Naive thymus-derived CD4-positive, alpha-beta T cell (primary cell): ENCODE data around the gene KIF21A. TPM values are rescaled to one million over a fixed set of nuclear protein-coding genes. Genes with fewer than 3 reads are reported as not detected.
"Not testable (repeated sequence)": the region's sequence is repeated elsewhere in the genome, so short reads cannot be mapped to it uniquely, and the experiment has no call there.

Source experiments
- ATAC-seq: fragments of 150-1000 bp; cut with Tn5 transposase; 2 replicates; pipeline ENCODE4 v1.10.0; 2021; ENCODE audit warnings: mild to moderate bottlenecking, moderate library complexity
- CTCF ChIA-PET: fragments of 350-600 bp; sonication (Branson Sonifier 250); formaldehyde crosslinking; loops from one replicate; lab custom pipeline; 2021; ENCODE audit warnings: antibody characterized with exemption; lab: Charles Lee
- POLR2A ChIA-PET: fragments of 350-600 bp; sonication (Branson Sonifier 250); formaldehyde crosslinking; loops from one replicate; lab custom pipeline; 2021; ENCODE audit warnings: antibody characterized with exemption, inconsistent platforms; lab: Charles Lee
- DNase-seq, 9 donors: peaks; one replicate each; pipeline versions ENCODE4 v3.0.0 to v3.0.0-alpha.2; 2020 to 2022; ENCODE audit warnings: mixed read lengths in 1 of 9
- H3K27ac ChIP-seq: one replicate; pipeline ENCODE4 v1.7.0; 2013; ENCODE audit warnings: mild to moderate bottlenecking, low read depth, low read length, moderate library complexity
- H3K27me3 ChIP-seq, 2 donors: one replicate each; pipeline ENCODE4 v1.7.0; 2013; ENCODE audit warnings: low read length in 2 of 2, mild to moderate bottlenecking in 2 of 2, moderate library complexity in 2 of 2; ENCODE audit not compliant: control insufficient read depth in 2 of 2, insufficient read depth in 2 of 2
- H3K36me3 ChIP-seq, 3 experiments: 1 replicate in 2 of 3; 2 replicates in 1 of 3; pipeline ENCODE4 v1.7.0; 2013; ENCODE audit warnings: low read length in 3 of 3, mild to moderate bottlenecking in 3 of 3, moderate library complexity in 1 of 3; ENCODE audit not compliant: insufficient read depth in 3 of 3, control insufficient read depth in 2 of 3
- H3K4me1 ChIP-seq, 2 donors: one replicate each; pipeline ENCODE4 v1.7.0; 2013; ENCODE audit warnings: low read length in 2 of 2, mild to moderate bottlenecking in 2 of 2, moderate library complexity in 1 of 2; ENCODE audit not compliant: control insufficient read depth in 2 of 2, insufficient read depth in 2 of 2
- H3K4me3 ChIP-seq: 2 replicates; pipeline ENCODE4 v1.7.0; 2013; ENCODE audit warnings: mild to moderate bottlenecking, low read length
- H3K9me3 ChIP-seq, 3 experiments: 1 replicate in 2 of 3; 2 replicates in 1 of 3; pipeline ENCODE4 v1.7.0; 2013; ENCODE audit warnings: low read length in 3 of 3; ENCODE audit not compliant: control insufficient read depth in 2 of 3
- H3K27ac Mint-ChIP-seq, 9 donors: one replicate each; pipeline ENCODE4 v1.8.0; 2020 to 2022; ENCODE audit warnings: mixed read lengths in 9 of 9, mild to moderate bottlenecking in 8 of 9, moderate library complexity in 5 of 9, inconsistent platforms in 2 of 9
- H3K27me3 Mint-ChIP-seq, 5 donors: one replicate each; pipeline ENCODE4 v1.8.0; 2021 to 2022; ENCODE audit warnings: mixed read lengths in 5 of 5, mild to moderate bottlenecking in 1 of 5
- H3K36me3 Mint-ChIP-seq, 5 donors: one replicate each; pipeline ENCODE4 v1.8.0; 2020 to 2022; ENCODE audit warnings: mixed read lengths in 5 of 5, mild to moderate bottlenecking in 3 of 5, inconsistent platforms in 1 of 5
- H3K4me1 Mint-ChIP-seq, 7 donors: one replicate each; pipeline ENCODE4 v1.8.0; 2020 to 2022; ENCODE audit warnings: mixed read lengths in 7 of 7, mild to moderate bottlenecking in 3 of 7, inconsistent platforms in 1 of 7
- H3K4me3 Mint-ChIP-seq, 10 donors: one replicate each; pipeline ENCODE4 v1.8.0; 2020 to 2022; ENCODE audit warnings: mild to moderate bottlenecking in 10 of 10, mixed read lengths in 10 of 10, moderate library complexity in 6 of 10, inconsistent platforms in 2 of 10
- H3K9me3 Mint-ChIP-seq, 11 donors: one replicate each; pipeline ENCODE4 v1.8.0; 2020 to 2022; ENCODE audit warnings: mixed read lengths in 11 of 11, mild to moderate bottlenecking in 4 of 11, inconsistent platforms in 1 of 11, moderate library complexity in 1 of 11
- intact Hi-C, 2 donors: fragments of 100-400 bp; cut with micrococcal nuclease; formaldehyde crosslinking; loops; one replicate each; pipeline ENCODE4 v1.15.1; 2023
- polyA plus RNA-seq, 2 donors: library from polyadenylated mRNA; unstranded; fragments of 300-500 nt; fragmentation: Illumina TruSeq; gene quantifications; one replicate each; pipeline ENCODE4 v1.2.3, GENCODE V29; 2021
- total RNA-seq, 6 experiments: library from RNA in 5 of 6; stranded (reverse) in 5 of 6; gene quantifications; 1 replicate in 5 of 6; 2 replicates in 1 of 6; pipeline ENCODE4 v1.2.3 and lab custom pipeline; 2021 to 2026

KIF21A gene
- total and polyA plus RNA-seq, 7 experiments from 2014 or later = 1.7 to 12.0 (median 6.9) TPM

DNA sequence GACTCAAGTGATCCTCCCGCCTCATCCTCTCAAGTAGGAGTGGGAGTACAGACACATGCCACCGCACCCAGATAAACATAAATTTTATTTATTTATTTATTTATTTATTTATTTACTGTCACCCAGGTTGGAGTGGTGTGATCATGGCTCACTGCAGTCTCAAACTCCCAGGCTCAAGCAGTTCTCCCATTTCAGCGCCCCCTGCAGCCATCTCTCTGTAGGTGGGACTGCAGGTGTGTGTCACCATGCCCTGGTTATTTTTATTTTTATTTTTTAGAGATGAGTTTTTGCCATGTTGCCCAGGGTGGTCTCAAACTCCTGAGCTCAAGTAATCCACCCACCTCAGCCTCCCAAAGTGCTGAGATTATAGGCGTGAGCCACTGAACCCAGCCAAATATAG, 33.2 kb upstream of the KIF21A start:
- Mint-ChIP-seq H3K4me3 (no peak overlapping the region), H3K4me1 (no peaks in the 10 kb centered on the region), H3K27me3 (peaks cover 0 to 16% (median 0%) of the 10 kb centered on the region in 5 donors), H3K36me3 (peaks cover 11 to 33% (median 27%) of the 10 kb centered on the region in 5 donors), H3K27ac (no peak overlapping the region), H3K9me3 (peaks cover 0 to 42% (median 7%) of the 10 kb centered on the region in 11 donors)
- Histone ChIP-seq H3K27ac (no peak overlapping the region), H3K4me1 (no peaks in the 10 kb centered on the region), H3K27me3 (no peaks in the 10 kb centered on the region), H3K9me3 (no peaks in the 10 kb centered on the region), H3K36me3 (no peaks in the 10 kb centered on the region), H3K4me3 (no peak overlapping the region)
- ChIA-PET POLR2A (no interaction called here), CTCF (no interaction called here)
- intact Hi-C loops = no loop called here
- DNase-seq (no peak), ATAC-seq (no peak)

DNA sequence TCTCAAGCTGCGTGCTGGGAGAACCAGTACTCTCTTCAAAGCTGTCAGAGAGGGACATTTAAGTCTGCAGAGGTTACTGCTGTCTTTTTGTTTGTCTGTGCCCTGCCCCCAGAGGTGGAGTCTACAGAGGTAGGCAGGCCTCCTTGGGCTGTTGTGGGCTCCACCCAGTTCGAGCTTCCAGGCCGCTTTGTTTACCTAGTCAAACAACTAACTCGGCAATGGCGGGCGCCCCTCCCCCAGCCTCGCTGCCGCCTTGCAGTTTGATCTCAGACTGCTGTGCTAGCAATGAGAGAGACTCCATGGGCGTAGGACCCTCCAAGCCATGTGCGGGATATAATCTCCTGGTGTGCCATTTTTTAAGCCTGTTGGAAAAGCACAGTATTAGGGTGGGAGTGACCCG, 32.2 kb upstream of the KIF21A start:
- POLR2A ChIA-PET, intact Hi-C loops, H3K4me1 Mint-ChIP-seq, H3K36me3 ChIP-seq, ATAC-seq, H3K9me3 ChIP-seq, H3K27me3 ChIP-seq, H3K27ac Mint-ChIP-seq, H3K4me3 ChIP-seq, H3K4me1 ChIP-seq, CTCF ChIA-PET, H3K27ac ChIP-seq: not testable (repeated sequence)
- peak overlapping the region in 1 of 10 donors; percentile 34 for H3K4me3 Mint-ChIP-seq
- H3K36me3 Mint-ChIP-seq = peaks cover 11 to 31% (median 22%) of the 10 kb centered on the region in 5 donors
- H3K9me3 Mint-ChIP-seq = peaks cover 0 to 42% (median 9%) of the 10 kb centered on the region in 11 donors
- peaks cover 0 to 16% (median 0%) of the 10 kb centered on the region in 5 donors for H3K27me3 Mint-ChIP-seq
- DNase-seq = peak in 1 of 9 donors; percentile 8

- Mint-ChIP-seq H3K36me3 (peaks cover 0 to 3% (median 0%) of the 10 kb centered on the region in 5 donors), H3K4me3 (peak overlapping the region in 9 of 10 donors; percentile 20 to 72 (median 61)), H3K27ac (peak overlapping the region in 6 of 9 donors; percentile 39 to 79 (median 64)), H3K9me3 (peaks cover 0 to 16% (median 5%) of the 10 kb centered on the region in 11 donors), H3K4me1 (peaks cover 8 to 16% (median 14%) of the 10 kb centered on the region in 7 donors), H3K27me3 (no peaks in the 10 kb centered on the region)
- Histone ChIP-seq H3K36me3 (no peaks in the 10 kb centered on the region), H3K4me1 (peaks cover 5 to 13% of the 10 kb centered on the region in 2 donors), H3K27ac (no peak overlapping the region), H3K27me3 (no peaks in the 10 kb centered on the region), H3K4me3 (peak overlapping the region; percentile 13), H3K9me3 (no peaks in the 10 kb centered on the region)
- ATAC-seq (peak; percentile 27), DNase-seq (no peak)
- intact Hi-C loops = no loop called here
- CTCF ChIA-PET = no interaction called here
- POLR2A ChIA-PET = no interaction called here
Measured at GRCh38 chr12:39467432-39467870, 24.5 kb upstream of the KIF21A start.

DNA sequence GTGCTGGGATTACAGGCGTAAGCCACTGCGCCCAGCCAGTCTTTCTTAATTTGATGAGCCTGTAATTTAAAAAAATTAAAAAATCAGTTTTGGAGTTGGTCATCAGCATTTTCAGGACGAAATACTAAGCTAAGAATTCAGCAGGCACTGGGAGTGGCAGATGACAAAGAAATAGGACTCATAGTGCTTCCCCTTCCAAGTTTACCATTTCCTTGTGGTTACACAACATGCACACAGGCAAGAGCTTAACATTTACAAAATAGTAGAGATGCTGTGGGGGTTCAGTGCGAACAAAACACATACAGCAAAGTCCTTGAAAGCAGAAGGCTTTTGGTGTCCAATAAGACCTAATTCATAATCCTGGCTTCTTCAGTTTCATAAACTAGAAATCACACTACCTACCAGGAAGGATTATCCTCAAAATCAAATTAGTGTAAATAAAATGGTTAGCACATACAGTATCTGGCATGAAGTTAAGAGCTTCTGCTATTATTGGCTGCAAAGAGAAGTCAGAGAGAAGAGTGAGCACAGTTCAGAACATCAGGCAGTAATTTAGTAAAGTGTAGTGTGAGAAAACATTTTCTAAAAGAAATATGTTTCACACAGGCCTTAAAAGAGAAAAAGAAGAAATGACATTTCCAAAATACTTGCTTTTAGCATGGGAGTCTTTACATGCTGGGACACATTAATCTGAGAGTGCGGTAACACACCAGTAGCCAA, 22.2 kb upstream of the KIF21A start:
- ChIA-PET CTCF (no interaction called here), POLR2A (no interaction called here)
- peaks cover 8 to 16% (median 14%) of the 10 kb centered on the region in 7 donors for H3K4me1 Mint-ChIP-seq
- intact Hi-C loops = no loop called here
- Histone ChIP-seq H3K4me3 (no peak overlapping the region), H3K27me3 (no peaks in the 10 kb centered on the region), H3K27ac (no peak overlapping the region), H3K36me3 (no peaks in the 10 kb centered on the region), H3K4me1 (peaks cover 5 to 13% of the 10 kb centered on the region in 2 donors), H3K9me3 (no peaks in the 10 kb centered on the region)
- ATAC-seq (no peak), DNase-seq (no peak)
- H3K36me3 Mint-ChIP-seq = peaks cover 0 to 4% (median 0%) of the 10 kb centered on the region in 5 donors
- H3K4me3 Mint-ChIP-seq = no peak overlapping the region
- peaks cover 0 to 6% (median under 1%) of the 10 kb centered on the region in 11 donors for H3K9me3 Mint-ChIP-seq
- H3K27me3 Mint-ChIP-seq = no peaks in the 10 kb centered on the region
- peak overlapping the region in 1 of 9 donors; percentile 53 for H3K27ac Mint-ChIP-seq

- H3K9me3 Mint-ChIP-seq = no peaks in the 10 kb centered on the region
- Histone ChIP-seq H3K9me3 (no peaks in the 10 kb centered on the region), H3K27ac (no peak overlapping the region), H3K27me3 (no peaks in the 10 kb centered on the region), H3K36me3 (no peaks in the 10 kb centered on the region), H3K4me1 (no peaks in the 10 kb centered on the region), H3K4me3 (no peak overlapping the region)
- H3K27me3 Mint-ChIP-seq = no peaks in the 10 kb centered on the region
- ChIA-PET POLR2A (no interaction called here), CTCF (no interaction called here)
- H3K4me3 Mint-ChIP-seq = no peak overlapping the region
- H3K27ac Mint-ChIP-seq = no peak overlapping the region
- H3K4me1 Mint-ChIP-seq = no peaks in the 10 kb centered on the region
- peaks cover 0 to 2% (median 0%) of the 10 kb centered on the region in 5 donors for H3K36me3 Mint-ChIP-seq
- intact Hi-C loops = no loop called here
- DNase-seq (no peak), ATAC-seq (no peak)
Measured at GRCh38 chr12:39461059-39461458, 18.1 kb upstream of the KIF21A start.

DNA sequence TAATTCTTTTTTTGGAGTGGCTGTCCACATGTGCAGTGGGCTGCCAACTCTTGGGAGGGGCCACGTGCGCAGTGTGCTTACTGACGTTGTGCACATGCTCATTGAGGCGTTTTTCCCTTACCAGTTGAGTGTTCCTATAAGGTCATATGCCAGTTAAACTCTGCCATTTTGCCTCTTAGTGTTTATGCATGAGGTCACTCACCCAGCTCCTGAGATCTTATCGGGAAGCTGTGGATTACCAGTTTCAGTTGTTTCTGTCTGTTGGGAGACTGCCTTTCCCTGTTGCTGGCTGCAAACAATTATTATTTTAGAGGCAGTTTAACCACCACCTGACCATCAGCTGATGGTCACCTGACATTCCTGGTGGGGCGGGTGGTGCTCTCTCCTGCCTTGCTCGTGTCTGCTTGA, 16.1 kb upstream of the KIF21A start:
- H3K27ac ChIP-seq = no peak overlapping the region
- no peaks in the 10 kb centered on the region for H3K27me3 ChIP-seq
- H3K27me3 Mint-ChIP-seq = peaks cover 0 to 4% (median 0%) of the 10 kb centered on the region in 5 donors
- no peak overlapping the region for H3K4me3 ChIP-seq
- no peaks in the 10 kb centered on the region for H3K9me3 Mint-ChIP-seq
- intact Hi-C loops = no loop called here
- H3K9me3 ChIP-seq = no peaks in the 10 kb centered on the region
- peaks cover 0 to 2% (median 0%) of the 10 kb centered on the region in 7 donors for H3K4me1 Mint-ChIP-seq
- DNase-seq (no peak), ATAC-seq (no peak)
- ChIA-PET POLR2A (no interaction called here), CTCF (no interaction called here)
- no peak overlapping the region for H3K4me3 Mint-ChIP-seq
- H3K4me1 ChIP-seq = no peaks in the 10 kb centered on the region
- H3K27ac Mint-ChIP-seq = no peak overlapping the region
- H3K36me3 Mint-ChIP-seq = peaks cover 0 to 2% (median 0%) of the 10 kb centered on the region in 5 donors
- H3K36me3 ChIP-seq = no peaks in the 10 kb centered on the region
